Measurements from ENCODE around the gene TYRP1.

DNA sequence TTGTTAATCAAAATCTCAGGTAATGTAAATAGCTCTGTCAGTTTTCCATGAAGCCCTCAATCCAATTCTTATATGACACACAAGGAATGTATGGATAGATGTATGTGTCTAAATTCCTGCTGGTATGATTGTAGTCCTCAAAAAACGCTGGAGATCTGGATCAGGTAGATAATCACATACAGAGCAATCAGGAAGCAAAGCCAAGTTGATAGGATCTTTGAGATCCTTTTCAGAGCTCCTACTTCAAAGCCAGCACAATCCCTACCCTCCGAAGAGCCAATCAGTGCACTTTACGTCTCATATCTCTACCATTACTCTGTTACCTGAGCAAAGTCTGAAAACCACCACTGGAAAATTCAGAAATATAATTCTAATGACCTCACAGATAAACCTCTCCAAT lies 27.4 kb downstream of the TYRP1 start:
- TF ChIP-seq CTCF (IDR thresholded peaks at IDR 0.05): no peak
- TF ChIP-seq POLR2A (IDR thresholded peaks at IDR 0.05): no peak
